Measurements from ENCODE around the gene MBP. TPM values are rescaled to one million over a fixed set of nuclear protein-coding genes. Genes with fewer than 3 reads are reported as not detected.

The MBP gene
- total RNA-seq, 1 experiment from 2014 or later = 47.4 TPM

- ATAC-seq = 0 out of 2 replicates have a peak, but pooled peaks have one; percentile 8
Observed at GRCh38 chr18:77059294-77059916, 73.2 kb downstream of the MBP start.

DNA sequence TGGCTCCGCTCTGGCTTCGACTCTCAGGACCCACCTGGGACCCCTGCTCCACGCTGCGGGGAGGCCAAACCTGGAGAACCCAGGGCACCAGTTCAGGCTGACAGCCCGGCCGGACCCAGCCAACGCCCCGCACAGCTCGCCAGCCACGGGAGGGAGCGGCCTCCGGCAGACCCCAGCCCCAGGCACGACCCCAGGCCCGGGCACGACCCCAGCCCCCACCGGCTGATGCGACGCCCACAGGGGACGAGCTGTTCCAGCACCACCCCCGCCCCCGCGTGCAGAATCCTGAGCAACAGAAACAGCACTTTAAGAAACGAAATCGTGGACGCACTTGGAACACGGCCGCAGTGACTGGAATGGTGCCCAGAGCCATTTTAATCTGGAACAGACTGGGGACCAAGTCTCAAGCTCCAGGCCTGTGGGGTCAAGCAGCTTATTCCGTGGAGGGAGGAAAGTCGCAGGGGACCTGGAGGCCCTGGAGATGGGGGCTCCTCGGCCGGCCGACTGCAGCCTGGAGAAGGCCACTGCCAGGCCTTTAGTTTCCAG, 74.2 kb downstream of the MBP start:
- Histone ChIP-seq H3K27ac (ENCODE audit: low read length) (no peak overlapping the region), H3K9me3 (ENCODE audit: low read length) (no peaks in the 10 kb centered on the region), H2AFZ (ENCODE audit: low read length) (no peak overlapping the region), H3K4me2 (ENCODE audit: low read length) (no peak overlapping the region), H4K20me1 (ENCODE audit: low read length) (no peaks in the 10 kb centered on the region), H3K4me1 (ENCODE audit: insufficient read depth, low read length) (peaks cover 43% of the 10 kb centered on the region), H3F3A (ENCODE audit: low read length, unreplicated experiment) (peaks cover 8% of the 10 kb centered on the region), H3K4me3 (ENCODE audit: low read length) (no peak overlapping the region), H3K36me3 (ENCODE audit: low read depth, low read length) (peaks cover 20% of the 10 kb centered on the region), H3K9ac (ENCODE audit: low read length) (no peak overlapping the region), H3K79me2 (ENCODE audit: low read length) (peaks cover 30% of the 10 kb centered on the region), H3K27me3 (ENCODE audit: low read length) (no peaks in the 10 kb centered on the region), H3K9me2 (replicated peaks; ENCODE audit: low read length) (no peaks in the 10 kb centered on the region)
- ATAC-seq (no peak), DNase-seq (no peak)
- intact Hi-C loops (cut with micrococcal nuclease) = loop anchor here (5.0 kb wide), 1 partner anchor 256 kb away; no protein-coding TSS in a partner anchor
- TF ChIP-seq, protein P1, sequence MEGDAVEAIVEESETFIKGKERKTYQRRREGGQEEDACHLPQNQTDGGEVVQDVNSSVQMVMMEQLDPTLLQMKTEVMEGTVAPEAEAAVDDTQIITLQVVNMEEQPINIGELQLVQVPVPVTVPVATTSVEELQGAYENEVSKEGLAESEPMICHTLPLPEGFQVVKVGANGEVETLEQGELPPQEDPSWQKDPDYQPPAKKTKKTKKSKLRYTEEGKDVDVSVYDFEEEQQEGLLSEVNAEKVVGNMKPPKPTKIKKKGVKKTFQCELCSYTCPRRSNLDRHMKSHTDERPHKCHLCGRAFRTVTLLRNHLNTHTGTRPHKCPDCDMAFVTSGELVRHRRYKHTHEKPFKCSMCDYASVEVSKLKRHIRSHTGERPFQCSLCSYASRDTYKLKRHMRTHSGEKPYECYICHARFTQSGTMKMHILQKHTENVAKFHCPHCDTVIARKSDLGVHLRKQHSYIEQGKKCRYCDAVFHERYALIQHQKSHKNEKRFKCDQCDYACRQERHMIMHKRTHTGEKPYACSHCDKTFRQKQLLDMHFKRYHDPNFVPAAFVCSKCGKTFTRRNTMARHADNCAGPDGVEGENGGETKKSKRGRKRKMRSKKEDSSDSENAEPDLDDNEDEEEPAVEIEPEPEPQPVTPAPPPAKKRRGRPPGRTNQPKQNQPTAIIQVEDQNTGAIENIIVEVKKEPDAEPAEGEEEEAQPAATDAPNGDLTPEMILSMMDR (conservative IDR thresholded peaks at IDR 0.05; ENCODE audit: low read depth, low read length) = no peak
- no peak for TF ChIP-seq EZH2phosphoT487 (IDR thresholded peaks at IDR 0.05; ENCODE audit: borderline replicate concordance, low read length)
- no peak for TF ChIP-seq EZH2 (IDR thresholded peaks at IDR 0.05; ENCODE audit: low read length, unreplicated experiment)
- ChIA-PET CTCF (no interaction called here), POLR2A (ENCODE audit: unreplicated experiment) (no interaction called here)
- BruUV-seq (replicated peaks) = no TSS peak

More at GRCh38 chr18:77059294-77059916, 73.2 kb downstream of the MBP start:
- Histone ChIP-seq H3K4me3 (ENCODE audit: low read length) (no peak overlapping the region), H3K9ac (ENCODE audit: low read length) (no peak overlapping the region), H3F3A (ENCODE audit: low read length, unreplicated experiment) (peaks cover 8% of the 10 kb centered on the region), H3K79me2 (ENCODE audit: low read length) (peaks cover 25% of the 10 kb centered on the region), H4K20me1 (ENCODE audit: low read length) (no peaks in the 10 kb centered on the region), H3K4me1 (ENCODE audit: insufficient read depth, low read length) (peaks cover 41% of the 10 kb centered on the region), H3K27me3 (ENCODE audit: low read length) (no peaks in the 10 kb centered on the region), H2AFZ (ENCODE audit: low read length) (no peak overlapping the region), H3K27ac (ENCODE audit: low read length) (peak overlapping the region; percentile 17; the same call in 1 of the 2 replicates), H3K9me3 (ENCODE audit: low read length) (peaks cover 7% of the 10 kb centered on the region), H3K4me2 (ENCODE audit: low read length) (no peak overlapping the region), H3K36me3 (ENCODE audit: low read depth, low read length) (peaks cover 31% of the 10 kb centered on the region), H3K9me2 (replicated peaks; ENCODE audit: low read length) (no peaks in the 10 kb centered on the region)
- BruUV-seq (replicated peaks) = no TSS peak
- POLR2A ChIA-PET (ENCODE audit: unreplicated experiment) = no interaction called here
- CTCF ChIA-PET = no interaction called here
- intact Hi-C loops (cut with micrococcal nuclease) = loop anchor here (5.0 kb wide), 1 partner anchor 257 kb away; no protein-coding TSS in a partner anchor
- DNase-seq = peak; percentile 81
- TF ChIP-seq EZH2 (IDR thresholded peaks at IDR 0.05; ENCODE audit: low read length, unreplicated experiment) = no peak
- TF ChIP-seq, protein P1 (conservative IDR thresholded peaks at IDR 0.05; ENCODE audit: low read depth, low read length) = peak; percentile 73
- TF ChIP-seq EZH2phosphoT487 (IDR thresholded peaks at IDR 0.05; ENCODE audit: borderline replicate concordance, low read length) = no peak

DNA sequence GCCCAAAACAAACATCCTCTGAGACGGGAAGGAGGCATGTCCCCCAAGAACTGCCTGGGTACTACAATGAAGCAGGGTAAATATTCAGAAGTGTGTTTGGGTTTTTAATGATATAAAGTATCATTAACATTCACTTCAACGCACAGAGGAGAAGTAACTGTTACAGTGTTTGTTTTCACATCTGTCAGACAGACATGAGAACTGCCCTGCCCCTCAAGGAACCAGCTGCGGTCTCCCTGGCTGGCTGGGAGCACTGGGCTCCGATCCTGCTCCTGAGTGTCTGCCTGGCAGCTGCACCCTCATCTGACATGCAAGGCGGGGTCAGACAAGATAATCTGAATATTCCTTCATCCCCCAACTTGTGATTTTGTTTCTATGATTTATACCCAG, 75.6 kb downstream of the MBP start:
- no peaks in the 10 kb centered on the region for H3K9me3 ChIP-seq (ENCODE audit: low read length)
- ATAC-seq (no peak), DNase-seq (no peak)
- ChIA-PET CTCF (no interaction called here), POLR2A (ENCODE audit: unreplicated experiment) (no interaction called here)
- intact Hi-C loops (cut with micrococcal nuclease) = loop anchor here (5.0 kb wide), 1 partner anchor 255 kb away; no protein-coding TSS in a partner anchor
- peaks cover 8% of the 10 kb centered on the region for H3F3A ChIP-seq (ENCODE audit: low read length, unreplicated experiment)
- no TSS peak for BruUV-seq (replicated peaks)
- peak overlapping the region; percentile 99 for H3K9ac ChIP-seq (ENCODE audit: low read length)
- peak overlapping the region; percentile 98 for H3K27ac ChIP-seq (ENCODE audit: low read length)
- peaks cover 37% of the 10 kb centered on the region for H3K79me2 ChIP-seq (ENCODE audit: low read length)
- H3K4me1 ChIP-seq (ENCODE audit: insufficient read depth, low read length) = peaks cover 35% of the 10 kb centered on the region
- no peak overlapping the region for H3K4me2 ChIP-seq (ENCODE audit: low read length)
- peaks cover 7% of the 10 kb centered on the region for H3K36me3 ChIP-seq (ENCODE audit: low read depth, low read length)
- no peak overlapping the region for H3K4me3 ChIP-seq (ENCODE audit: low read length)
- H3K9me2 ChIP-seq (replicated peaks; ENCODE audit: low read length) = no peaks in the 10 kb centered on the region
- H3K27me3 ChIP-seq (ENCODE audit: low read length) = no peaks in the 10 kb centered on the region
- H2AFZ ChIP-seq (ENCODE audit: low read length) = no peak overlapping the region
- TF ChIP-seq, protein P1 (conservative IDR thresholded peaks at IDR 0.05; ENCODE audit: low read depth, low read length) = no peak
- no peak for TF ChIP-seq EZH2phosphoT487 (IDR thresholded peaks at IDR 0.05; ENCODE audit: borderline replicate concordance, low read length)
- no peak for TF ChIP-seq EZH2 (IDR thresholded peaks at IDR 0.05; ENCODE audit: low read length, unreplicated experiment)
- no peaks in the 10 kb centered on the region for H4K20me1 ChIP-seq (ENCODE audit: low read length)

Data from PC-3 (cell line).